Peyer's patch (tissue), 4 donors: Measurements from ENCODE around the gene FMN1. TPM values are rescaled to one million over a fixed set of nuclear protein-coding genes. Genes with fewer than 3 reads are reported as not detected.

Experiments used
- DNase-seq, 3 donors: peaks; one replicate each; pipeline ENCODE4 v3.0.0-alpha.2; 2017 to 2019
- H3K27ac ChIP-seq, 4 donors: fragments of 200-600 bp; sonication (generic); one replicate each; pipeline ENCODE4 v1.5.1; 2016 to 2019
- H3K27me3 ChIP-seq, 2 donors: fragments of 200-600 bp; sonication (generic); one replicate each; pipeline ENCODE4 v1.5.1; 2019
- H3K36me3 ChIP-seq, 3 donors: fragments of 200-600 bp; sonication (generic); one replicate each; pipeline ENCODE4 v1.5.1; 2016 to 2019
- H3K4me1 ChIP-seq, 4 donors: fragments of 200-600 bp; sonication (generic); one replicate each; pipeline ENCODE4 v1.5.1; 2016 to 2019
- H3K4me3 ChIP-seq, 4 donors: fragments of 200-600 bp; sonication (generic); 1 replicate in 3 of 4; 2 replicates in 1 of 4; pipeline ENCODE4 v1.5.1; 2016 to 2019; ENCODE audit warnings: mild to moderate bottlenecking in 1 of 4
- H3K9me3 ChIP-seq, 4 donors: fragments of 200-600 bp; sonication (generic); one replicate each; pipeline ENCODE4 v1.5.1; 2016 to 2019; ENCODE audit warnings: mild to moderate bottlenecking in 1 of 4
- CTCF ChIP-seq, 6 experiments: fragments of 450-650 bp in 4 of 6; fragments of 200-600 bp in 2 of 6; sonication (generic) in 1 of 6; IDR thresholded peaks; one replicate each; pipeline ENCODE4 v1.5.1; 2017 to 2019; ENCODE audit warnings: antibody characterized with exemption in 6 of 6, mild to moderate bottlenecking in 3 of 6, moderate library complexity in 1 of 6
- POLR2A ChIP-seq, 2 donors: fragments of 450-650 bp; IDR thresholded peaks; one replicate each; pipeline ENCODE4 v1.5.1; 2017; ENCODE audit warnings: antibody characterized with exemption in 2 of 2, mild to moderate bottlenecking in 2 of 2, moderate library complexity in 2 of 2
- total RNA-seq, 4 donors: library from RNA; depleted of rRNA; stranded (reverse); fragments of >200 nt; gene quantifications; one replicate each; pipeline ENCODE4 v1.1.0, GENCODE V29; 2016

FMN1 gene
- total RNA-seq, 4 donors from 2014 or later: 15.4 to 57.8 (median 29.1) TPM

GRCh38 chr15:32818758-32819447 lies 375.6 kb downstream of the FMN1 start:
- Histone ChIP-seq H3K4me1 (no peaks in the 10 kb centered on the region), H3K36me3 (no peaks in the 10 kb centered on the region), H3K4me3 (no peak overlapping the region), H3K27ac (no peak overlapping the region), H3K9me3 (no peaks in the 10 kb centered on the region), H3K27me3 (no peaks in the 10 kb centered on the region)
- DNase-seq: no peak
- no peak for TF ChIP-seq POLR2A (IDR thresholded peaks at IDR 0.05)
- TF ChIP-seq CTCF (IDR thresholded peaks at IDR 0.05): no peak

GRCh38 chr15:32817577-32817976 lies 376.9 kb downstream of the FMN1 start:
- H3K4me3 ChIP-seq: no peak overlapping the region
- no peak overlapping the region for H3K27ac ChIP-seq
- DNase-seq: no peak
- no peaks in the 10 kb centered on the region for H3K9me3 ChIP-seq
- TF ChIP-seq CTCF (IDR thresholded peaks at IDR 0.05) (no peak), POLR2A (IDR thresholded peaks at IDR 0.05) (no peak)
- H3K27me3 ChIP-seq: no peaks in the 10 kb centered on the region
- H3K4me1 ChIP-seq: no peaks in the 10 kb centered on the region
- no peaks in the 10 kb centered on the region for H3K36me3 ChIP-seq

GRCh38 chr15:32807331-32807730 lies 387.2 kb downstream of the FMN1 start:
- H3K36me3 ChIP-seq: no peaks in the 10 kb centered on the region
- H3K9me3 ChIP-seq: no peaks in the 10 kb centered on the region
- no peak for DNase-seq
- H3K27ac ChIP-seq: no peak overlapping the region
- no peak overlapping the region for H3K4me3 ChIP-seq
- no peaks in the 10 kb centered on the region for H3K4me1 ChIP-seq
- TF ChIP-seq CTCF (IDR thresholded peaks at IDR 0.05): no peak
- no peak for TF ChIP-seq POLR2A (IDR thresholded peaks at IDR 0.05)
- H3K27me3 ChIP-seq: no peaks in the 10 kb centered on the region

- TF ChIP-seq CTCF (IDR thresholded peaks at IDR 0.05) (no peak), POLR2A (IDR thresholded peaks at IDR 0.05) (no peak)
- Histone ChIP-seq H3K27me3 (no peaks in the 10 kb centered on the region), H3K9me3 (no peaks in the 10 kb centered on the region), H3K4me3 (no peak overlapping the region), H3K4me1 (no peaks in the 10 kb centered on the region), H3K27ac (no peak overlapping the region), H3K36me3 (no peaks in the 10 kb centered on the region)
- DNase-seq: no peak
Observed at GRCh38 chr15:32803631-32804030, 390.9 kb downstream of the FMN1 start.

- no peaks in the 10 kb centered on the region for H3K27me3 ChIP-seq
- TF ChIP-seq POLR2A (IDR thresholded peaks at IDR 0.05): no peak
- TF ChIP-seq CTCF (IDR thresholded peaks at IDR 0.05): no peak
- DNase-seq: no peak
Observed at GRCh38 chr15:32802286-32802936, 392.1 kb downstream of the FMN1 start.

More at GRCh38 chr15:32802286-32802936, 392.1 kb downstream of the FMN1 start:
- Histone ChIP-seq H3K9me3 (no peaks in the 10 kb centered on the region), H3K4me3 (no peak overlapping the region), H3K4me1 (no peaks in the 10 kb centered on the region), H3K27ac (no peak overlapping the region), H3K36me3 (no peaks in the 10 kb centered on the region)
